PC-9 (cell line): ENCODE data around the gene TEKT2. TPM values are rescaled to one million over a fixed set of nuclear protein-coding genes. Genes with fewer than 3 reads are reported as not detected.

Source experiments
- BruUV-seq: library from RNA; stranded (reverse); fragments of 400-500 nt; replicated peaks from 2 replicates; lab custom pipeline; 2021; lab: Mats Ljungman, UMichigan
- CTCF ChIA-PET: fragments of 300-600 bp; sonication (Branson Sonifier 250); formaldehyde crosslinking; loops from one replicate; lab custom pipeline; 2022; ENCODE audit warnings: antibody characterized with exemption; lab: Charles Lee
- POLR2A ChIA-PET: fragments of 300-600 bp; sonication (Branson Sonifier 250); formaldehyde crosslinking; loops from one replicate; lab custom pipeline; 2022; ENCODE audit warnings: antibody characterized with exemption; ENCODE audit not compliant: unreplicated experiment; lab: Charles Lee
- DNase-seq, 2 experiments: peaks; one replicate each; pipeline versions ENCODE4 v3.0.0 to v3.0.0-alpha.2; 2015 to 2022; ENCODE audit warnings: mixed read lengths in 1 of 2
- H2AFZ ChIP-seq: fragments of 200-600 bp; sonication (generic); 2 replicates; pipeline ENCODE4 v1.8.1; 2017; ENCODE audit warnings: antibody characterized with exemption
- H3F3A ChIP-seq: fragments of 200-600 bp; sonication (generic); 2 replicates; pipeline ENCODE4 v1.8.1; 2017; ENCODE audit warnings: antibody characterized with exemption, mild to moderate bottlenecking, low read depth; ENCODE audit not compliant: insufficient read depth
- H3K27ac ChIP-seq: fragments of 200-600 bp; sonication (generic); 2 replicates; pipeline ENCODE4 v1.6.1; 2016; ENCODE audit warnings: mixed run types
- H3K27me3 ChIP-seq: fragments of 200-600 bp; sonication (generic); 2 replicates; pipeline ENCODE4 v1.6.1; 2016; ENCODE audit warnings: low read depth, mixed run types; ENCODE audit not compliant: insufficient read depth
- H3K36me3 ChIP-seq: fragments of 200-600 bp; sonication (generic); 2 replicates; pipeline ENCODE4 v1.6.1; 2016; ENCODE audit warnings: low read depth, mixed run types
- H3K4me1 ChIP-seq: fragments of 200-600 bp; sonication (generic); replicated peaks from 2 replicates; pipeline ENCODE4 v1.6.1; 2016; ENCODE audit warnings: mixed run types; ENCODE audit not compliant: insufficient read depth
- H3K4me2 ChIP-seq: fragments of 200-600 bp; sonication (generic); 2 replicates; pipeline ENCODE4 v1.6.1; 2017; ENCODE audit warnings: mixed run types
- H3K4me3 ChIP-seq: fragments of 200-600 bp; sonication (generic); 2 replicates; pipeline ENCODE4 v1.6.1; 2016; ENCODE audit warnings: mixed run types
- H3K79me2 ChIP-seq: fragments of 200-600 bp; sonication (generic); 2 replicates; pipeline ENCODE4 v1.6.1; 2017; ENCODE audit warnings: low read depth, mixed run types
- H3K9me2 ChIP-seq: fragments of 200-600 bp; sonication (generic); 2 replicates; pipeline ENCODE4 v1.8.1; 2017; ENCODE audit warnings: mild to moderate bottlenecking; ENCODE audit not compliant: insufficient read depth
- H3K9me3 ChIP-seq: fragments of 200-600 bp; sonication (generic); 2 replicates; pipeline ENCODE4 v1.8.1; 2016; ENCODE audit warnings: low read depth; ENCODE audit not compliant: insufficient read depth
- H4K20me1 ChIP-seq: fragments of 200-600 bp; sonication (generic); 2 replicates; pipeline ENCODE4 v1.8.1; 2017; ENCODE audit not compliant: insufficient read depth
- EZH2 ChIP-seq: fragments of 200-600 bp; sonication (generic); IDR thresholded peaks from 2 replicates; pipeline ENCODE4 v1.8.0; 2017; ENCODE audit warnings: antibody characterized with exemption, low read depth
- intact Hi-C: fragments of 100-400 bp; cut with micrococcal nuclease; formaldehyde crosslinking; loops from one replicate; pipeline ENCODE4 v1.10.0; 2022; ENCODE audit not compliant: unreplicated experiment
- total RNA-seq: library from RNA; stranded (reverse); gene quantifications from 2 replicates; pipeline ENCODE4 v1.2.3, GENCODE V29; 2021
- TF ChIP-seq, protein P1 (sequence below): fragments of 200-600 bp; sonication (generic); conservative IDR thresholded peaks from 2 replicates; pipeline ENCODE4 v1.6.1; 2017; ENCODE audit warnings: mixed run types, antibody characterized with exemption, mild to moderate bottlenecking, moderate library complexity

TEKT2 gene
- total RNA-seq, 1 experiment from 2014 or later, result 1.1 TPM

DNA sequence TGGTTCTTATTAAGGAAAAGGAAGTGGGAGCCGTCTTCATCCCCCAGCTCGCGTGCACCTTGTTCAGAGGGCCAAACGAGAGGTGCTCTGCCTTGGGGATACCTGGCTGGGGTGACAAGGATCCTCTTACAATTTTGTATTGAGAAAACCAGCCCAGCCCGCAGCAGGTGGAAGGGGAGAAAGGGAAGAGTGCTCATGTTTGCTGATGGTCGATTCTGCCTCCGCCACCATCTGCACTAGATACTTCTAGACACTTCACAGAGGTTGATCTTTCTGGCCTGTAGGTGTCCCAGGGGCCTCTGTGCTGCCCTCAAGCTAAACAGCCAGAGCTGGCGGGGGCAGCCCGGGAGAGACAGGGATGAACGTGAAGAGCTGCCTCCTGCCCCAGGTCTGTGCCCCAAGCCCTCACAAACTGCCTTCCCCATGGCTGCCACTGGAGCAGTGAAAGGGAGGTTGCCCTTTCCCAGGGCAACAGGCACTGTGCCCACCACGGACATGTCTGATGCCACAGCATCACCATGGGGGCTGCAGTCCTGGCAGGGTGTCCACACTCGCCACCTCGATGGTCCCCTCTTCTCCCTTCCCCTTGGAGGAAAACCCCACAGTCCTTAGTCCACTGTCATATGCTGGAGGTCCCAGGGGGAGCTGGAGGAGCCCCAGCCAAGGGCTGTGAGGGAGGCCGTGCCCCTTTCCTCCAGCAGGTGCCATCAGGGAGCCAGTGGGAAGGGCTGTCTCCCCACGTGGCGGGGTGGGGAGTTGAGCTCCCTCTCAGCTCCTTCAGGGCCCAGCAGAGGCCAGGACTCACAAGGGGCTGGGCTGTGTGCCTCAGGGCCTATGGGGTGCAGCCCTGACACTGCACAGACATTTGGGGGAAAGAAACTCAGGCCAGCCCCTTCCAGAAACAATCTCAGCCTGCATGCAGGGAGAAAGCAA is 12.9 kb downstream of the TEKT2 start:
- Histone ChIP-seq H3F3A (peaks cover 25% of the 10 kb centered on the region; the same call in 1 of the 2 replicates), H3K36me3 (peaks cover 26% of the 10 kb centered on the region), H4K20me1 (peaks cover 7% of the 10 kb centered on the region), H3K79me2 (no peaks in the 10 kb centered on the region; the same call in 1 of the 2 replicates), H3K4me1 (peaks cover 4% of the 10 kb centered on the region; the same call in 1 of the 2 replicates), H3K27ac (no peak overlapping the region), H3K9me2 (no peaks in the 10 kb centered on the region), H3K27me3 (no peaks in the 10 kb centered on the region), H3K4me2 (no peak overlapping the region), H3K9me3 (no peaks in the 10 kb centered on the region), H3K4me3 (no peak overlapping the region), H2AFZ (no peak overlapping the region)
- POLR2A ChIA-PET, result interaction anchor here (0.6 kb wide), 1 partner anchor 239 kb away, joined by 4 read pairs; no protein-coding TSS in a partner anchor
- peak in 1 of 2 experiments; percentile 19 for DNase-seq
- CTCF ChIA-PET, result interaction anchor here (0.6 to 1.0 kb wide), 3 partner anchors 37 to 246 kb away, joined by 3 to 9 read pairs (median 4); no protein-coding TSS in a partner anchor
- no TSS peak for BruUV-seq
- intact Hi-C loops, result no loop called here
- no peak for TF ChIP-seq EZH2
- TF ChIP-seq, protein P1, sequence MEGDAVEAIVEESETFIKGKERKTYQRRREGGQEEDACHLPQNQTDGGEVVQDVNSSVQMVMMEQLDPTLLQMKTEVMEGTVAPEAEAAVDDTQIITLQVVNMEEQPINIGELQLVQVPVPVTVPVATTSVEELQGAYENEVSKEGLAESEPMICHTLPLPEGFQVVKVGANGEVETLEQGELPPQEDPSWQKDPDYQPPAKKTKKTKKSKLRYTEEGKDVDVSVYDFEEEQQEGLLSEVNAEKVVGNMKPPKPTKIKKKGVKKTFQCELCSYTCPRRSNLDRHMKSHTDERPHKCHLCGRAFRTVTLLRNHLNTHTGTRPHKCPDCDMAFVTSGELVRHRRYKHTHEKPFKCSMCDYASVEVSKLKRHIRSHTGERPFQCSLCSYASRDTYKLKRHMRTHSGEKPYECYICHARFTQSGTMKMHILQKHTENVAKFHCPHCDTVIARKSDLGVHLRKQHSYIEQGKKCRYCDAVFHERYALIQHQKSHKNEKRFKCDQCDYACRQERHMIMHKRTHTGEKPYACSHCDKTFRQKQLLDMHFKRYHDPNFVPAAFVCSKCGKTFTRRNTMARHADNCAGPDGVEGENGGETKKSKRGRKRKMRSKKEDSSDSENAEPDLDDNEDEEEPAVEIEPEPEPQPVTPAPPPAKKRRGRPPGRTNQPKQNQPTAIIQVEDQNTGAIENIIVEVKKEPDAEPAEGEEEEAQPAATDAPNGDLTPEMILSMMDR, result no peak; the same call in 1 of the 2 replicates

DNA sequence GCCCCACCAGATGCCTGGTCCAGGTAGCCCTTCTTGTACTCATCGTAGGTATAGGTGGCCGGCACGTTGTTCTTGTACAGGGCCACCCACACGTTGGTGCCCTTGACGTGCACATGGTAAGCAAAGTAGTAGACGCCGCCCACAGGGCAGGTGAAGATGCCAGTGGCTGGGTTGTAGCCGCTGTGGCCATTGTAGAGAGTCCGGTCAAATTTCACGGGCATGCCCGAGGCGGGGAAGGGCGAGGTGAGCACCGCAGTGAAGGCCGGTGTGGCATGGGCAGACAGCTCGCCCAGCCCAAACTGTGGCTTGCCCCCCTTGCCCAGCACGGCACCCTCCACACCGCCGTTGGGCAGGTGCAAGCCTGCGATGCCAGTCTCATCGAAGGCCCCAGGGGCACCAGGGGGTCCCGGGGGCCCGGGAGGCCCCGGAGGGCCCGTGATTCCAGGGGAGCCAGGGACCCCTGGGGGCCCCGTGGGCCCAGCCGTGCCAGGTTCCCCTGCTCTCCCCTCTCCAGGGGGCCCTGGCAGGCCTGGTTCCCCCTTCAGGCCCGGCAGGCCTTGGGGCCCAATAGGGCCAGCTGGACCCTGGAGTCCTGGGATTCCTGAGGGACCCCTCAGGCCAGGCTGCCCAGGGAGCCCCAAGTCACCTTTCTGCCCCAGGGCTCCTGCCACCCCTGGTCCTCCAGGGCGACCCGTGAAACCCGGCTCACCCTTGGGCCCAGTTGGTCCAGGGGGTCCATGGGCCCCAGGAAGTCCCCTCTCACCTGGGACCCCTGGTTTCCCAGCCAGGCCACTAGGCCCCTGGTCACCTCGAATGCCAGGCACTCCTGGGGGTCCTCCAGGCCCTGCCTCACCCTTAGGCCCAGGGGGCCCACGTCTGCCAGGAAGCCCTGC is 14.0 kb downstream of the TEKT2 start:
- H3F3A ChIP-seq, result peaks cover 21% of the 10 kb centered on the region; the same call in 1 of the 2 replicates
- H3K27me3 ChIP-seq, result no peaks in the 10 kb centered on the region
- intact Hi-C loops, result loop anchor here (2.0 kb wide), 1 partner anchor 245 kb away; no protein-coding TSS in a partner anchor
- BruUV-seq, result no TSS peak
- peaks cover 4% of the 10 kb centered on the region; the same call in 1 of the 2 replicates for H3K4me1 ChIP-seq
- DNase-seq, result no peak
- ChIA-PET POLR2A (interaction anchor here (0.6 kb wide), 1 partner anchor 240 kb away, joined by 4 read pairs; no protein-coding TSS in a partner anchor), CTCF (interaction anchor here (0.6 to 1.0 kb wide), 3 partner anchors 36 to 279 kb away, joined by 3 to 17 read pairs (median 4); no protein-coding TSS in a partner anchor)
- no peak overlapping the region for H2AFZ ChIP-seq
- H3K4me3 ChIP-seq, result no peak overlapping the region
- no peaks in the 10 kb centered on the region for H3K9me2 ChIP-seq
- no peaks in the 10 kb centered on the region for H3K79me2 ChIP-seq
- H3K27ac ChIP-seq, result no peak overlapping the region
- peaks cover 7% of the 10 kb centered on the region for H4K20me1 ChIP-seq
- no peak for TF ChIP-seq EZH2
- TF ChIP-seq, protein P1, result no peak
- H3K36me3 ChIP-seq, result peaks cover 18% of the 10 kb centered on the region
- no peak overlapping the region for H3K4me2 ChIP-seq
- no peaks in the 10 kb centered on the region for H3K9me3 ChIP-seq
